ENCODE data around the gene NINJ2. TPM values are rescaled to one million over a fixed set of nuclear protein-coding genes. Genes with fewer than 3 reads are reported as not detected.

The NINJ2 gene
- total RNA-seq, 2 experiments from 2014 or later = 8.0 to 10.6 TPM

GRCh38 chr12:592024-592505 lies 71.2 kb downstream of the NINJ2 start:
- ChIA-PET POLR2A (no interaction called here), CTCF (interaction anchor here (1.2 to 2.2 kb wide), 3 partner anchors 14 to 18 kb away, joined by 3 to 11 read pairs (median 4); no protein-coding TSS in a partner anchor)
- no peak for DNase-seq
- Mint-ChIP-seq H3K27me3 (ENCODE audit: low read depth) (peaks cover 24% of the 10 kb centered on the region), H3K27ac (no peak overlapping the region), H3K4me3 (no peak overlapping the region), H3K9me3 (ENCODE audit: insufficient read depth) (no peaks in the 10 kb centered on the region), H3K4me1 (ENCODE audit: low read depth) (no peaks in the 10 kb centered on the region), H3K36me3 (ENCODE audit: low read depth) (no peaks in the 10 kb centered on the region)
- no peak for ATAC-seq

GRCh38 chr12:591167-592023 lies 71.8 kb downstream of the NINJ2 start:
- no peaks in the 10 kb centered on the region for H3K9me3 Mint-ChIP-seq (ENCODE audit: insufficient read depth)
- ATAC-seq (no peak), DNase-seq (no peak)
- CTCF ChIA-PET = interaction anchor here (0.5 to 2.2 kb wide), 4 partner anchors 14 to 350 kb away, joined by 3 to 11 read pairs (median 4); no protein-coding TSS in a partner anchor
- POLR2A ChIA-PET = no interaction called here
- H3K27ac Mint-ChIP-seq = no peak overlapping the region
- no peak overlapping the region for H3K4me3 Mint-ChIP-seq
- H3K27me3 Mint-ChIP-seq (ENCODE audit: low read depth) = peaks cover 24% of the 10 kb centered on the region
- H3K36me3 Mint-ChIP-seq (ENCODE audit: low read depth) = no peaks in the 10 kb centered on the region
- H3K4me1 Mint-ChIP-seq (ENCODE audit: low read depth) = no peaks in the 10 kb centered on the region

- CTCF ChIA-PET = interaction anchor here (0.5 kb wide), 1 partner anchor 351 kb away, joined by 3 read pairs; no protein-coding TSS in a partner anchor
- DNase-seq (no peak), ATAC-seq (no peak)
- no peak overlapping the region for H3K4me3 Mint-ChIP-seq
- H3K9me3 Mint-ChIP-seq (ENCODE audit: insufficient read depth) = no peaks in the 10 kb centered on the region
- POLR2A ChIA-PET = no interaction called here
- peaks cover 19% of the 10 kb centered on the region for H3K27me3 Mint-ChIP-seq (ENCODE audit: low read depth)
- H3K27ac Mint-ChIP-seq = no peak overlapping the region
- H3K36me3 Mint-ChIP-seq (ENCODE audit: low read depth) = no peaks in the 10 kb centered on the region
- no peaks in the 10 kb centered on the region for H3K4me1 Mint-ChIP-seq (ENCODE audit: low read depth)
Observed at GRCh38 chr12:590206-590750, 73.0 kb downstream of the NINJ2 start.

GRCh38 chr12:588646-589045 lies 74.6 kb downstream of the NINJ2 start:
- no peak for ATAC-seq
- ChIA-PET CTCF (no interaction called here), POLR2A (no interaction called here)
- peaks cover 8% of the 10 kb centered on the region for H3K27me3 Mint-ChIP-seq (ENCODE audit: low read depth)
- no peak for DNase-seq
- no peaks in the 10 kb centered on the region for H3K9me3 Mint-ChIP-seq (ENCODE audit: insufficient read depth)
- H3K4me1 Mint-ChIP-seq (ENCODE audit: low read depth) = no peaks in the 10 kb centered on the region
- H3K27ac Mint-ChIP-seq = no peak overlapping the region
- H3K4me3 Mint-ChIP-seq = no peak overlapping the region
- no peaks in the 10 kb centered on the region for H3K36me3 Mint-ChIP-seq (ENCODE audit: low read depth)

GRCh38 chr12:588024-588322 lies 75.3 kb downstream of the NINJ2 start:
- no peak overlapping the region for H3K27ac Mint-ChIP-seq
- POLR2A ChIA-PET = no interaction called here
- H3K36me3 Mint-ChIP-seq (ENCODE audit: low read depth) = no peaks in the 10 kb centered on the region
- no peaks in the 10 kb centered on the region for H3K9me3 Mint-ChIP-seq (ENCODE audit: insufficient read depth)
- DNase-seq (no peak), ATAC-seq (no peak)
- peaks cover 4% of the 10 kb centered on the region for H3K27me3 Mint-ChIP-seq (ENCODE audit: low read depth)
- CTCF ChIA-PET = no interaction called here
- H3K4me3 Mint-ChIP-seq = no peak overlapping the region
- no peaks in the 10 kb centered on the region for H3K4me1 Mint-ChIP-seq (ENCODE audit: low read depth)

GRCh38 chr12:587132-588023 lies 75.9 kb downstream of the NINJ2 start:
- no peak for DNase-seq
- no peak for ATAC-seq
- ChIA-PET CTCF (interaction anchor here (1.2 kb wide), 1 partner anchor 163 kb away, joined by 3 read pairs; no protein-coding TSS in a partner anchor), POLR2A (no interaction called here)
- no peaks in the 10 kb centered on the region for H3K9me3 Mint-ChIP-seq (ENCODE audit: insufficient read depth)
- H3K4me3 Mint-ChIP-seq = no peak overlapping the region
- H3K27ac Mint-ChIP-seq = no peak overlapping the region
- H3K27me3 Mint-ChIP-seq (ENCODE audit: low read depth) = peaks cover 4% of the 10 kb centered on the region
- H3K4me1 Mint-ChIP-seq (ENCODE audit: low read depth) = no peaks in the 10 kb centered on the region
- no peaks in the 10 kb centered on the region for H3K36me3 Mint-ChIP-seq (ENCODE audit: low read depth)

- Mint-ChIP-seq H3K36me3 (ENCODE audit: low read depth) (no peaks in the 10 kb centered on the region), H3K9me3 (ENCODE audit: insufficient read depth) (no peaks in the 10 kb centered on the region), H3K4me3 (no peak overlapping the region), H3K27ac (no peak overlapping the region), H3K27me3 (ENCODE audit: low read depth) (peaks cover 2% of the 10 kb centered on the region), H3K4me1 (ENCODE audit: low read depth) (no peaks in the 10 kb centered on the region)
- ATAC-seq (no peak), DNase-seq (no peak)
- ChIA-PET POLR2A (no interaction called here), CTCF (interaction anchor here (1.2 to 1.3 kb wide), 2 partner anchors 20 to 164 kb away, joined by 3 to 4 read pairs; no protein-coding TSS in a partner anchor)
Observed at GRCh38 chr12:586318-587071, 76.8 kb downstream of the NINJ2 start.

- CTCF ChIA-PET = interaction anchor here (1.2 to 1.3 kb wide), 2 partner anchors 10 to 21 kb away, joined by 3 to 4 read pairs; no protein-coding TSS in a partner anchor
- ATAC-seq = no peak
- no peak for DNase-seq
Observed at GRCh38 chr12:585062-586061, 77.9 kb downstream of the NINJ2 start.

GRCh38 chr12:583251-583869 lies 79.9 kb downstream of the NINJ2 start:
- CTCF ChIA-PET = interaction anchor here (1.0 kb wide), 1 partner anchor 510 kb away, joined by 3 read pairs; no protein-coding TSS in a partner anchor
- POLR2A ChIA-PET = no interaction called here

More at GRCh38 chr12:585062-586061, 77.9 kb downstream of the NINJ2 start:
- POLR2A ChIA-PET = no interaction called here
- peaks cover 2% of the 10 kb centered on the region for H3K27me3 Mint-ChIP-seq (ENCODE audit: low read depth)
- no peaks in the 10 kb centered on the region for H3K36me3 Mint-ChIP-seq (ENCODE audit: low read depth)
- no peaks in the 10 kb centered on the region for H3K4me1 Mint-ChIP-seq (ENCODE audit: low read depth)
- no peak overlapping the region for H3K4me3 Mint-ChIP-seq
- no peaks in the 10 kb centered on the region for H3K9me3 Mint-ChIP-seq (ENCODE audit: insufficient read depth)
- H3K27ac Mint-ChIP-seq = no peak overlapping the region

GRCh38 chr12:581746-582145 lies 81.5 kb downstream of the NINJ2 start:
- no peaks in the 10 kb centered on the region for H3K9me3 Mint-ChIP-seq (ENCODE audit: insufficient read depth)
- POLR2A ChIA-PET = interaction anchor here (0.7 kb wide), 1 partner anchor 28 kb away, joined by 3 read pairs; no protein-coding TSS in a partner anchor
- H3K4me3 Mint-ChIP-seq = no peak overlapping the region
- H3K27me3 Mint-ChIP-seq (ENCODE audit: low read depth) = peaks cover 5% of the 10 kb centered on the region
- DNase-seq (no peak), ATAC-seq (no peak)
- peaks cover 2% of the 10 kb centered on the region for H3K4me1 Mint-ChIP-seq (ENCODE audit: low read depth)
- H3K36me3 Mint-ChIP-seq (ENCODE audit: low read depth) = no peaks in the 10 kb centered on the region
- CTCF ChIA-PET = interaction anchor here (1.0 kb wide), 1 partner anchor 173 kb away, joined by 3 read pairs; no protein-coding TSS in a partner anchor
- H3K27ac Mint-ChIP-seq = no peak overlapping the region

More at GRCh38 chr12:583251-583869, 79.9 kb downstream of the NINJ2 start:
- no peaks in the 10 kb centered on the region for H3K36me3 Mint-ChIP-seq (ENCODE audit: low read depth)
- H3K4me3 Mint-ChIP-seq = no peak overlapping the region
- H3K9me3 Mint-ChIP-seq (ENCODE audit: insufficient read depth) = no peaks in the 10 kb centered on the region
- H3K27ac Mint-ChIP-seq = no peak overlapping the region
- H3K27me3 Mint-ChIP-seq (ENCODE audit: low read depth) = peaks cover 5% of the 10 kb centered on the region
- no peak for DNase-seq
- H3K4me1 Mint-ChIP-seq (ENCODE audit: low read depth) = no peaks in the 10 kb centered on the region
- no peak for ATAC-seq
